Measurements from ENCODE around the gene CST7. TPM values are rescaled to one million over a fixed set of nuclear protein-coding genes. Genes with fewer than 3 reads are reported as not detected.

Gene CST7
- total and polyA plus RNA-seq, 2 of the 13 experiments (the other 11 are each of a cell fraction or from before 2014, with no cell fraction given), result not detected

DNA sequence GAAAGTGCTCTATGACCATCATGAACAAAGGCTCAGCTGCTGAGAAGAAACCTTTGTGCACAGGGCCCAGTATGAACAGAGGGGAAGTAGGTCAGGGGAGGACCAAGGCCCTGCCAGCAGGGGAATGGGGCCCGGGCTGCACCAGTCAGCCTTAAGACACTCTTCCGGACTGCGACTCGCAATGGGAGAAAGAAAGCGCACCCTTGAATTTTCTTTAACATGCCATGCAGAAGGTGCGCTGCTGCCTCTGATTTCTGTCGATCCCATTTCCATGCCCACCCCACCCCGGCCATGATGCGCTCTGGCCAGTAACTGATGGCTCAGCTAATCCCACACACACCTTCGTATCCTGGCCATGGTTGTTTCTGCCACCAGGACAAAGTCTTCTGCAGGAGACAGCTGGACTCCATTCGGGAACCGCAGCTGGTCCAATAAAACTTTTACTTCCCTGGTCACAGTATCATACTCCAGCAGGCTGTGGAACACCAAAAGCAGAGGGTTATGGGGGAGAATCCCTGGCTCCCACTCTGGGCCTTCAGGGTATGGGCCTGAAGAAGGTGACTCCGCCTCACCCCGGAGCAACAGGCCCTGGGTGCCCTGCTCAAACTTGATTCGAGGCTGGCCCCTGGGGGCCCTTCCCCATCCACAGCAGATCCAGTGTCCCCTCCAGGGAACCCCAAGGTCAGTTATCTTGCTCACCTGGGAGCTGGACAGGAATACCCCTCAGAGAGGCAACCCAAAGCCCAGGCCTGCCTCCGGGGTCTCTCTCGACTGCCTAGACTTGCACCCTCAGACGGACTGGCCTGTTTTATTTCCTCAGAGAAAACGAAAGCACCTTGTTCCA is 20.3 kb downstream of the CST7 start:
- no peak for FAIRE-seq
- Histone ChIP-seq H3K36me3 (replicated peaks in 1 of 2; ENCODE audit: control insufficient read depth in 1 of 2, insufficient read depth in 2 of 2, low read length in 2 of 2) (peaks cover 46 to 92% of the 10 kb centered on the region in 2 experiments), H2AFZ (ENCODE audit: low read length) (no peak overlapping the region), H3K79me2 (ENCODE audit: insufficient read depth, low read length) (no peaks in the 10 kb centered on the region), H3K9me3 (ENCODE audit: low read length) (no peaks in the 10 kb centered on the region), H3K27me3 (ENCODE audit: control insufficient read depth in 1 of 2, insufficient read depth in 2 of 2, low read length in 2 of 2) (no peaks in the 10 kb centered on the region), H3K4me1 (ENCODE audit: insufficient read depth, low read length) (no peaks in the 10 kb centered on the region), H3K9ac (ENCODE audit: insufficient read depth, low read depth, low read length) (no peak overlapping the region), H3K4me3 (replicated peaks in 1 of 3; ENCODE audit: insufficient read depth in 1 of 3, low read depth in 2 of 3, low read length in 3 of 3) (no peak overlapping the region), H3K27ac (ENCODE audit: extremely low read length, insufficient read depth, low read length) (no peak overlapping the region), H4K20me1 (ENCODE audit: insufficient read depth, low read length) (no peaks in the 10 kb centered on the region), H3K4me2 (ENCODE audit: low read depth, low read length) (no peak overlapping the region)
- DNase-seq (ENCODE audit: low spot score), result no peak
- no TSS peak for BruUV-seq (replicated peaks)
- intact Hi-C loops (cut with micrococcal nuclease; ENCODE audit: unreplicated experiment) (no loop called here), in situ Hi-C loops (cut with HindIII; ENCODE audit: extremely low pct_ligation_motif_present, low pct_unique_long_range_greater_than_20kb) (no loop called here)
- 96% methylated on average over 17 of the region's 19 CpGs for WGBS (ENCODE audit: low lambda C conversion rate)
- ATAC-seq, result no peak
- ChIA-PET CTCF (ENCODE audit: low intra/inter-chr PET ratio, low total read pairs) (no interaction called here), POLR2A (no interaction called here)
- TF ChIP-seq ZNF383 (CRISPR knock-in tag; IDR thresholded peaks at IDR 0.05; ENCODE audit: borderline replicate concordance) (no peak), IRX3 (CRISPR knock-in tag; IDR thresholded peaks at IDR 0.05; ENCODE audit: borderline replicate concordance, low read depth) (no peak), ZNF558 (CRISPR knock-in tag; IDR thresholded peaks at IDR 0.05; ENCODE audit: borderline replicate concordance) (no peak), ZNF724P (CRISPR knock-in tag; IDR thresholded peaks at IDR 0.05; ENCODE audit: borderline replicate concordance) (no peak), DNMT3B (CRISPR knock-in tag; conservative IDR thresholded peaks at IDR 0.05) (no peak), PITX1 (CRISPR knock-in tag; IDR thresholded peaks at IDR 0.05) (no peak), ZNF329 (CRISPR knock-in tag; IDR thresholded peaks at IDR 0.05; ENCODE audit: low read depth) (no peak), HOMEZ (CRISPR knock-in tag; IDR thresholded peaks at IDR 0.05; ENCODE audit: low read depth) (no peak)

Data from HepG2 (cell line).